Trophoblast cell (in vitro differentiated cells and primary cell): ENCODE data around the gene GAK.

ENCODE experiments used
- DNase-seq, 2 donors: peaks; one replicate each; pipeline ENCODE4 v3.0.0-alpha.2; 2016
- H2AFZ ChIP-seq: 2 replicates; pipeline ENCODE4 v1.6.1; 2013; ENCODE audit warnings: low read length, moderate library complexity, mild to moderate bottlenecking; ENCODE audit not compliant: insufficient read depth, poor library complexity
- H2AK5ac ChIP-seq: 2 replicates; pipeline ENCODE4 v1.6.1; 2013; ENCODE audit warnings: mild to moderate bottlenecking, low read length
- H2BK120ac ChIP-seq: 2 replicates; pipeline ENCODE4 v1.6.1; 2013; ENCODE audit warnings: low read length, mild to moderate bottlenecking, moderate library complexity; ENCODE audit not compliant: insufficient read depth, poor library complexity
- H2BK12ac ChIP-seq: 2 replicates; pipeline ENCODE4 v1.6.1; 2013; ENCODE audit warnings: mild to moderate bottlenecking, low read length, moderate library complexity
- H2BK5ac ChIP-seq: 2 replicates; pipeline ENCODE4 v1.6.1; 2013; ENCODE audit warnings: low read length, low read depth, moderate library complexity, mild to moderate bottlenecking; ENCODE audit not compliant: poor library complexity
- H3K14ac ChIP-seq: 2 replicates; pipeline ENCODE4 v1.6.1; 2013; ENCODE audit warnings: mild to moderate bottlenecking, low read length
- H3K18ac ChIP-seq: 2 replicates; pipeline ENCODE4 v1.6.1; 2013; ENCODE audit warnings: mild to moderate bottlenecking, low read length
- H3K23ac ChIP-seq: 2 replicates; pipeline ENCODE4 v1.6.1; 2013; ENCODE audit warnings: low read length
- H3K27ac ChIP-seq: 2 replicates; pipeline ENCODE4 v1.5.1; 2013; ENCODE audit warnings: low read depth, mild to moderate bottlenecking, inconsistent platforms, low read length, moderate library complexity
- H3K27me3 ChIP-seq: 2 replicates; pipeline ENCODE4 v1.6.1; 2013; ENCODE audit warnings: inconsistent platforms, mild to moderate bottlenecking, low read length, moderate library complexity; ENCODE audit not compliant: insufficient read depth
- H3K36me3 ChIP-seq, 2 experiments: 1 replicate in 1 of 2; 2 replicates in 1 of 2; pipeline ENCODE4 v1.6.1; 2013; ENCODE audit warnings: low read length in 2 of 2, mild to moderate bottlenecking in 2 of 2, moderate library complexity in 1 of 2; ENCODE audit not compliant: insufficient read depth in 2 of 2, control insufficient read depth in 1 of 2
- H3K4ac ChIP-seq: 2 replicates; pipeline ENCODE4 v1.6.1; 2013; ENCODE audit warnings: low read depth, mild to moderate bottlenecking, low read length, moderate library complexity
- H3K4me1 ChIP-seq, 2 experiments: 1 replicate in 1 of 2; 2 replicates in 1 of 2; pipeline ENCODE4 v1.6.1; 2013; ENCODE audit warnings: low read length in 2 of 2, mild to moderate bottlenecking in 2 of 2, moderate library complexity in 1 of 2; ENCODE audit not compliant: insufficient read depth in 2 of 2, control insufficient read depth in 1 of 2
- H3K4me2 ChIP-seq: 2 replicates; pipeline ENCODE4 v1.6.1; 2013; ENCODE audit warnings: inconsistent platforms, mild to moderate bottlenecking, low read length, moderate library complexity
- H3K4me3 ChIP-seq: 2 replicates; pipeline ENCODE4 v1.5.1; 2013; ENCODE audit warnings: mild to moderate bottlenecking, low read depth, low read length, inconsistent platforms
- H3K79me1 ChIP-seq: one replicate; pipeline ENCODE4 v1.6.1; 2013; ENCODE audit warnings: low read length
- H3K79me2 ChIP-seq: 2 replicates; pipeline ENCODE4 v1.6.1; 2013; ENCODE audit warnings: low read length, mild to moderate bottlenecking; ENCODE audit not compliant: control insufficient read depth, insufficient read depth, poor library complexity
- H3K9ac ChIP-seq: 2 replicates; pipeline ENCODE4 v1.6.1; 2013; ENCODE audit warnings: mild to moderate bottlenecking, low read length
- H3K9me3 ChIP-seq: 2 replicates; pipeline ENCODE4 v1.6.1; 2013; ENCODE audit warnings: low read depth, mild to moderate bottlenecking, control low read depth, inconsistent platforms, low read length; ENCODE audit not compliant: insufficient read depth
- H4K12ac ChIP-seq: 2 replicates; pipeline ENCODE4 v1.6.1; 2013; ENCODE audit warnings: low read depth, mild to moderate bottlenecking, low read length, moderate library complexity
- H4K8ac ChIP-seq: 2 replicates; pipeline ENCODE4 v1.6.1; 2013; ENCODE audit warnings: low read depth, mild to moderate bottlenecking, low read length, moderate library complexity
- H4K91ac ChIP-seq: one replicate; pipeline ENCODE4 v1.6.1; 2013; ENCODE audit warnings: low read depth, mild to moderate bottlenecking, low read length, moderate library complexity
- WGBS: extraction: QIAGEN DNeasy Blood & Tissue Kit; methylation state at CpG from one replicate; pipeline ENCODE4 v1.1.7; 2013; ENCODE audit warnings: missing lambda C conversion rate; ENCODE audit not compliant: insufficient read length, insufficient coverage; ENCODE audit errors: extremely low coverage; 5-methylcytosine and 5-hydroxymethylcytosine counted together

GAK gene

DNA sequence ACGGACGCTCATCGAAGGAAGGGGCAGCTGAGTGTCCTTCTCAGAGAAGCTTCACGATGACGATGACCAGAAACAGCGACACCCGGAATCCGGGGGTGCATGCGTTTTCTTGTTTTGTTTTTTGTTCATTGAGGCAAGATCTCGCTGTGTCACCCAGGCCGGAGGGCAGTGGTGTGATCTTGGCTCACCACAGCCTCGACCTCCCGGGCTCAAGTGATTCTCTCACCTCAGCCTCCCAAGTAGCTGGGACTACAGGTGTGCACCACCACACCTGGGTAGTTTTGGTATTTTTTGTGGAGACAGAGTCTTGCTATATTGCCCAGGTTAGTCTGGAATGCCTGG is 21.4 kb upstream of the GAK start:
- Histone ChIP-seq H3K4me1 (peaks cover 3 to 5% of the 10 kb centered on the region in 2 experiments), H3K4ac (no peak overlapping the region), H3K4me3 (no peak overlapping the region), H4K8ac (no peak overlapping the region), H3K79me2 (no peaks in the 10 kb centered on the region), H2AFZ (no peak overlapping the region), H2BK12ac (no peak overlapping the region), H3K4me2 (no peak overlapping the region), H3K14ac (no peak overlapping the region), H3K27me3 (no peaks in the 10 kb centered on the region), H3K79me1 (no peaks in the 10 kb centered on the region), H3K36me3 (peaks cover 6 to 9% of the 10 kb centered on the region in 2 experiments), H4K91ac (no peak overlapping the region), H4K12ac (no peak overlapping the region), H3K9ac (no peak overlapping the region), H2BK120ac (no peak overlapping the region), H3K9me3 (no peaks in the 10 kb centered on the region), H3K18ac (no peak overlapping the region), H3K23ac (no peak overlapping the region), H2AK5ac (no peak overlapping the region), H2BK5ac (no peak overlapping the region), H3K27ac (no peak overlapping the region)
- DNase-seq = no peak
- no CpG with 5 or more reads among the region's 13 CpGs for WGBS

DNA sequence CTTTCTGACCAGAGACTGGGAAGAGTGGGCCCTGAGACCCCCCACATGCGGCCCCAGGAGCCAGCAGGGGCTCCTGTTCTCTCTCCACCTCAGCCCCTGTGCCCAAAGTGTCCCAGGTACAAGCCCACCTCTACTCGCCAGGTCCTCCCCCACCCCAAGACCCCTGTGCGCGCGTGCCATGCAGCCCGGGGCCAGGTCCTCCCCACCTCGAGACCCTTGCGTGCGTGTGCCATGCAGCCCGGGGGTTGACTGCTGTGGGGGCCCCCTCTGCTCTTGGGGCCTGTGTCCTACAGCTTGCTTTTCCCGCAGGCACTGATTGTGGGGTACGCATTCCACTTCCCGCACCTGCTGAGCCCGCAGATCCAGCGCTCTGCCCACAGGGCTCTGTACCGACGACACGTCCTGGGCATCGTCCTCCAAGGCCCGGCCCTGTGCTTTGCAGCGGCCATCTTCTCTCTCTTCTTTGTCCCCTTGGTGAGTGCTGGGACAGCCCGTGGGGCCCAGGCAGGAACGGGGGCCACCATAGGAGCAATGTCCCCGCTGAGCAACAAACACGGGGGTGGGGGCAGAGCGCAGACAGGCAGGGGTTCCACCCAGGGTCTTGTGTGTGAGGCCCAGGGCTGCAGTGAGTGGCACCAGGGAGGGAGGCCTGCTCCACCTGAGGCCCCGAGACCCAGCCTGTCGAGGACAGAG is 20.9 kb upstream of the GAK start:
- Histone ChIP-seq H4K12ac (no peak overlapping the region), H3K9me3 (no peaks in the 10 kb centered on the region), H2BK5ac (no peak overlapping the region), H4K8ac (no peak overlapping the region), H3K27me3 (no peaks in the 10 kb centered on the region), H2BK12ac (no peak overlapping the region), H3K9ac (no peak overlapping the region), H3K79me2 (no peaks in the 10 kb centered on the region), H4K91ac (no peak overlapping the region), H3K27ac (no peak overlapping the region), H3K14ac (no peak overlapping the region), H3K4ac (no peak overlapping the region), H3K4me2 (no peak overlapping the region), H3K18ac (no peak overlapping the region), H2AK5ac (no peak overlapping the region), H3K79me1 (no peaks in the 10 kb centered on the region), H3K23ac (no peak overlapping the region), H3K4me1 (peaks cover 3 to 5% of the 10 kb centered on the region in 2 experiments), H3K4me3 (no peak overlapping the region), H2AFZ (no peak overlapping the region), H2BK120ac (no peak overlapping the region), H3K36me3 (peaks cover 3 to 9% of the 10 kb centered on the region in 2 experiments)
- no CpG with 5 or more reads among the region's 28 CpGs for WGBS
- DNase-seq = no peak

DNA sequence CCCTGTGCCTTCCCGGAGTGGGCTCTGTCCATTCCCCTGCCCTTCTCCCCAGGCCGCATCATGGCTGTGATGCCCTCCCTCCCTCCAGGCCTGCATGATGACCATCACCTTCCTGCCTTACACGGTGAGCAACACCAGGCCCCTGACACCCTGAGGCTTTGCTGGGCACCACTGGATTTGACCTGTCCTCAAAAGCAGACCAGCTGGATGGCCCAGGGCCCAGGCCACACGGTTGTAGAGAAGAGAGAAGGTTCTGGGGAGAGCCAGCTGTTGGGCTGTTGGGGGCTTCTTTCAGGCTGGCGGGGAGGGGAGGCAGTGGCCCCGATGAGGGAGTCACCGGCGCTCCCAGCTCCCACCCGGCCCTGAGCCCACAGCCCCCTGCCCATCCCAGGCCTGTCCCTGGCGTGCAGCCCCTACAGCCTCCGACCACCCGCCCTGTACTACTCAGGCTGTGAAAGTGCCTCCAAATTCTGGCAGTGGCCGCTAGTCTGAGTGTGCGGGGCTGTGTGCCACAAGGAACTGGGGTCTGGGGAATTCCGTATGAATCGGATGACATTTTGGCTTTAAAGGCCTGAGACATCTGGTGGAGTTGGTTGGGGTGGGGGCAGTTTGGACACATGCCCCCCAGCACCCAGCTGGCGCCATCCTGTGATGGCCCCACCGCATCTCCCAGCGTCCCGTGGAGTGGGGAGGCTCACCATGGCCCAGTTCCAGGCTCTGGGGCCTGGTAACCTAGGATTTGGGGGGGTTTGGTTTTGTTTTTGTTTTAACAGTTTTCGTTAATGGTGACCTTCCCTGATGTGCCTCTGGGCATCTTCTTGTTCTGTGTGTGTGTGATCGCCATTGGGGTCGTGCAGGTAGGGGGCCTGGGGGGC is 19.7 kb upstream of the GAK start:
- H2BK12ac ChIP-seq = no peak overlapping the region
- no peak overlapping the region for H3K4ac ChIP-seq
- no peaks in the 10 kb centered on the region for H3K9me3 ChIP-seq
- H3K4me3 ChIP-seq = no peak overlapping the region
- no peak overlapping the region for H4K91ac ChIP-seq
- H3K79me2 ChIP-seq = no peaks in the 10 kb centered on the region
- H2BK120ac ChIP-seq = no peak overlapping the region
- no peaks in the 10 kb centered on the region for H3K27me3 ChIP-seq
- no peak overlapping the region for H3K14ac ChIP-seq
- no peak for DNase-seq
- WGBS = no CpG with 5 or more reads among the region's 23 CpGs
- no peak overlapping the region for H3K23ac ChIP-seq
- no peak overlapping the region for H2AK5ac ChIP-seq
- H2AFZ ChIP-seq = no peak overlapping the region
- no peak overlapping the region for H3K27ac ChIP-seq
- no peak overlapping the region for H4K8ac ChIP-seq
- H3K4me1 ChIP-seq = peaks cover 3 to 9% of the 10 kb centered on the region in 2 experiments
- no peak overlapping the region for H4K12ac ChIP-seq
- H3K36me3 ChIP-seq = peaks cover 0 to 9% of the 10 kb centered on the region in 2 experiments
- H3K9ac ChIP-seq = no peak overlapping the region
- H3K79me1 ChIP-seq = no peaks in the 10 kb centered on the region
- no peak overlapping the region for H2BK5ac ChIP-seq
- no peak overlapping the region for H3K18ac ChIP-seq
- H3K4me2 ChIP-seq = no peak overlapping the region

DNA sequence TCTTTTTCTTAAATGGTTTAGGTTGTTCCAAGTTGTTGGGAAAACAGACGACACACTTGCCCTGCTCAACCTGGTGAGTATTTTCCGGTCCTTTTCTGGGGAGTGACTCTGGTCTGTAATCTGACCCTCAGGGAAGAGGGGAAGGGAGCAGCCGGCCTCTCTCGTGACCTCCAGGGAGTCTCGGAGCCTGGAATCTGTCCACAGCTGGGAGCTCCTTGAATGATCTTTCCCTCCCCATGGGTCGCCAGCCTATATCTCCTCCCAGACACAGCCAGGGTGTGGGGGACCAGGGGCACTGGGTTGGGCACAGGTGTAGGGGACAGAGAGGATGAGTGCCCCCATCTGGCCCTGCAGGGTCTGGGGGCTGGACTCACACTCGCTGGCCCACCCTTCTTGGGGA is 19.1 kb upstream of the GAK start:
- no peak overlapping the region for H4K91ac ChIP-seq
- no peak overlapping the region for H3K4me3 ChIP-seq
- H4K8ac ChIP-seq = no peak overlapping the region
- H3K79me2 ChIP-seq = no peaks in the 10 kb centered on the region
- H3K27me3 ChIP-seq = no peaks in the 10 kb centered on the region
- no peak overlapping the region for H3K23ac ChIP-seq
- no peaks in the 10 kb centered on the region for H3K9me3 ChIP-seq
- no peak for DNase-seq
- WGBS = no CpG with 5 or more reads among the region's 7 CpGs
- no peak overlapping the region for H3K14ac ChIP-seq
- peaks cover 3 to 9% of the 10 kb centered on the region in 2 experiments for H3K4me1 ChIP-seq
- H3K36me3 ChIP-seq = peaks cover 0 to 9% of the 10 kb centered on the region in 2 experiments
- no peak overlapping the region for H3K27ac ChIP-seq
- no peak overlapping the region for H3K4me2 ChIP-seq
- no peak overlapping the region for H2AFZ ChIP-seq
- no peak overlapping the region for H2BK120ac ChIP-seq
- no peaks in the 10 kb centered on the region for H3K79me1 ChIP-seq
- H2BK5ac ChIP-seq = no peak overlapping the region
- no peak overlapping the region for H4K12ac ChIP-seq
- no peak overlapping the region for H2AK5ac ChIP-seq
- H3K18ac ChIP-seq = no peak overlapping the region
- no peak overlapping the region for H3K4ac ChIP-seq
- H2BK12ac ChIP-seq = no peak overlapping the region
- H3K9ac ChIP-seq = no peak overlapping the region
